HFF-Myc (cell line): ENCODE results near the gene RCBTB1.

ENCODE experiments used
- DNase-seq: peaks from one replicate; pipeline ENCODE4 v3.0.0-alpha.2; 2011; ENCODE audit warnings: low read depth; ENCODE audit errors: extremely low read depth
- H3K4me3 ChIP-seq: replicated peaks from 2 replicates; pipeline ENCODE4 v1.5.1; 2011; ENCODE audit warnings: low read depth, mild to moderate bottlenecking, control low read depth, low read length
- CTCF ChIP-seq: IDR thresholded peaks from 2 replicates; pipeline ENCODE4 v1.5.1; 2012; ENCODE audit warnings: mild to moderate bottlenecking, low read depth, low read length, control low read depth; ENCODE audit errors: missing control alignments

Gene RCBTB1

GRCh38 chr13:49524740-49525501 lies 60.4 kb downstream of the RCBTB1 start:
- DNase-seq, result no peak
- H3K4me3 ChIP-seq, result no peak overlapping the region
- no peak for TF ChIP-seq CTCF

GRCh38 chr13:49521224-49521623 lies 64.1 kb downstream of the RCBTB1 start:
- DNase-seq, result no peak
- TF ChIP-seq CTCF, result no peak
- no peak overlapping the region for H3K4me3 ChIP-seq

- no peak overlapping the region for H3K4me3 ChIP-seq
- peak; percentile 63 for TF ChIP-seq CTCF
- DNase-seq, result no peak
These were observed 67.9 kb downstream of the RCBTB1 start for GRCh38 chr13:49517461-49517860.

GRCh38 chr13:49516467-49516866 lies 68.9 kb downstream of the RCBTB1 start:
- H3K4me3 ChIP-seq, result no peak overlapping the region
- no peak for DNase-seq
- no peak for TF ChIP-seq CTCF

GRCh38 chr13:49512578-49512977 lies 72.8 kb downstream of the RCBTB1 start:
- no peak for DNase-seq
- no peak for TF ChIP-seq CTCF
- H3K4me3 ChIP-seq, result no peak overlapping the region

GRCh38 chr13:49503951-49504350 lies 81.4 kb downstream of the RCBTB1 start:
- DNase-seq, result no peak
- TF ChIP-seq CTCF, result no peak
- H3K4me3 ChIP-seq, result no peak overlapping the region

- TF ChIP-seq CTCF, result no peak
- no peak overlapping the region for H3K4me3 ChIP-seq
- no peak for DNase-seq
These were observed 82.4 kb downstream of the RCBTB1 start for GRCh38 chr13:49502954-49503353.
